Skeletal muscle satellite cell (primary cell): ENCODE measurements around the gene FOSL1.
"Not testable (repeated sequence)": the region's sequence is repeated elsewhere in the genome, so short reads cannot be mapped to it uniquely, and the experiment has no call there.

Source experiments
- H3K27me3 ChIP-seq: 2 replicates; pipeline ENCODE4 v1.7.0; 2013; ENCODE audit warnings: low read length; ENCODE audit not compliant: control insufficient read depth, insufficient read depth
- H3K36me3 ChIP-seq: 2 replicates; pipeline ENCODE4 v1.7.0; 2013; ENCODE audit warnings: mild to moderate bottlenecking, control low read depth, low read length; ENCODE audit not compliant: insufficient read depth
- H3K4me1 ChIP-seq: 2 replicates; pipeline ENCODE4 v1.7.0; 2013; ENCODE audit warnings: low read length; ENCODE audit not compliant: control insufficient read depth, insufficient read depth
- H3K4me2 ChIP-seq: 2 replicates; pipeline ENCODE4 v1.7.0; 2013; ENCODE audit warnings: mild to moderate bottlenecking, low read length
- H3K4me3 ChIP-seq: 2 replicates; pipeline ENCODE4 v1.7.0; 2013; ENCODE audit warnings: low read length
- H3K9ac ChIP-seq: 2 replicates; pipeline ENCODE4 v1.7.0; 2013; ENCODE audit warnings: mild to moderate bottlenecking, low read depth, low read length, moderate library complexity
- H3K9me3 ChIP-seq: replicated peaks from 2 replicates; pipeline ENCODE4 v1.7.0; 2013; ENCODE audit warnings: mild to moderate bottlenecking, control low read depth, low read length

FOSL1 gene

DNA sequence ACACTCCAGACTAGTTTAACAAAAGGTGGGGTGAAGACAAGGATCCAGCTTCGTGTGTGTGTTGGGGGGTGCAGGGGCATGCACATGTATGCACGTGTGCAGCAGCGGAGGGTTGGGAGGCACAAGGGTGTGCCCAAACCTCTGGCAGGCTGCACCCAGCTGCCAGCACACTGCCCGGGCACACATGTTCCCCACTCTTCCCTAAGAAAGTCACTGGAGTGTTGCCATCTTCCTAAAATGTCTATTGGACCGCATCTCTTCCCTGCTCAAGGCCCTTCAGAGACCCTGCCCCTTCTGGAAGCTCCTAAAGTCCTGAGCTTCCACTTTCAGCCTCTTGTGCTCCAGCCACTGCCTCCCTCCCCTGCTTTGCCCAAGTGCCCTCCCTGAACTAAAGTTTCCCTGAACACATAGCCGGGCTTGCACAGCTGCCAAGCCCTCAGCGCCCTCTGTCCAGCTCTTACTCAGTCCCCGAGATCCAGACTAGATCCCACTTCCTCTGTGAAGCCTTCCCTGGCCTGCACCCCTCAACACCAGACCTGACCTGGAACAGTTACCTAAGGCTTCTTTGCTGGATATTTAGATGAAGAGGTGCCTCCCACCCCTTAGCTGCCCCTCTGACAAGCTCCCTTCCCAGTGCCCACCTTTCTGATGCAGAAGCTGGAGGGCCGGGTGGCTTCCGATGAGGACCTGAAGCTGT lies 48.2 kb downstream of the FOSL1 start:
- H3K4me1 ChIP-seq: peaks cover 20% of the 10 kb centered on the region
- no peak overlapping the region for H3K4me3 ChIP-seq
- peaks cover 61% of the 10 kb centered on the region for H3K36me3 ChIP-seq
- H3K9ac ChIP-seq: no peak overlapping the region
- H3K4me2 ChIP-seq: no peak overlapping the region
- no peaks in the 10 kb centered on the region for H3K9me3 ChIP-seq
- H3K27me3 ChIP-seq: no peaks in the 10 kb centered on the region

- Histone ChIP-seq H3K4me3 (no peak overlapping the region), H3K36me3 (peaks cover 54% of the 10 kb centered on the region)
These were observed 49.1 kb downstream of the FOSL1 start for GRCh38 chr11:65851083-65851579.

GRCh38 chr11:65850217-65851082 lies 49.7 kb downstream of the FOSL1 start:
- Histone ChIP-seq H3K4me3 (no peak overlapping the region), H3K27me3 (no peaks in the 10 kb centered on the region), H3K9ac (no peak overlapping the region), H3K36me3 (peaks cover 47% of the 10 kb centered on the region), H3K4me1 (peaks cover 10% of the 10 kb centered on the region), H3K9me3 (no peaks in the 10 kb centered on the region), H3K4me2 (no peak overlapping the region)

More at GRCh38 chr11:65851083-65851579, 49.1 kb downstream of the FOSL1 start:
- H3K27me3 ChIP-seq: no peaks in the 10 kb centered on the region
- peaks cover 17% of the 10 kb centered on the region for H3K4me1 ChIP-seq
- no peak overlapping the region for H3K4me2 ChIP-seq
- H3K9me3 ChIP-seq: no peaks in the 10 kb centered on the region
- H3K9ac ChIP-seq: no peak overlapping the region

GRCh38 chr11:65849771-65850216 lies 50.4 kb downstream of the FOSL1 start:
- H3K27me3 ChIP-seq: no peaks in the 10 kb centered on the region
- H3K4me2 ChIP-seq: no peak overlapping the region
- no peak overlapping the region for H3K9ac ChIP-seq
- H3K4me1 ChIP-seq: peaks cover 5% of the 10 kb centered on the region
- H3K4me3 ChIP-seq: no peak overlapping the region
- H3K36me3 ChIP-seq: peaks cover 41% of the 10 kb centered on the region
- no peaks in the 10 kb centered on the region for H3K9me3 ChIP-seq

GRCh38 chr11:65849366-65849765 lies 50.8 kb downstream of the FOSL1 start:
- no peaks in the 10 kb centered on the region for H3K9me3 ChIP-seq
- no peak overlapping the region for H3K9ac ChIP-seq
- peaks cover 36% of the 10 kb centered on the region for H3K36me3 ChIP-seq
- peaks cover 3% of the 10 kb centered on the region for H3K4me1 ChIP-seq
- H3K4me3 ChIP-seq: no peak overlapping the region
- no peak overlapping the region for H3K4me2 ChIP-seq
- H3K27me3 ChIP-seq: no peaks in the 10 kb centered on the region

GRCh38 chr11:65848693-65849092 lies 51.5 kb downstream of the FOSL1 start:
- H3K4me3 ChIP-seq: not testable (repeated sequence)

DNA sequence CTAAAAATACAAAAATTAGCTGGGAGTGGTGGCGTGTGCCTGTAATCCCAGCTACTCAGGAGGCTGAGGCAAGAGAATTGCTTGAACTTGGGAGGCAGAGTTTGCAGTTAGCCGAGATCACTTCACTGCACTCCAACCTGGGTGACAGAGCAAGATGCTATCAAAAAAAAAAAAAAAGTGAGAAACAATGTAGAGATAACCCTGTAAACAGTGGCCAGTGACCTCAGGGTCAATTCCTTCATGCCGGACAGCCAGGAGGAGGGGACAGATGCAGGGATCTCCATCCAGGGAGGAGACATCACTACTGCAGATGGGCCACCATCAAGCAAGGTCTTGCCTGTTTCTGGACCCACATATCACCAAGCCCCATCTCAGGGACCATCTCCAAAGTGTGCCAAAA lies 52.4 kb downstream of the FOSL1 start:
- H3K4me3 ChIP-seq: no peak overlapping the region
- H3K9ac ChIP-seq: no peak overlapping the region
- H3K36me3 ChIP-seq: peaks cover 20% of the 10 kb centered on the region
- no peak overlapping the region for H3K4me2 ChIP-seq
- H3K27me3 ChIP-seq: no peaks in the 10 kb centered on the region
- H3K9me3 ChIP-seq: no peaks in the 10 kb centered on the region
- H3K4me1 ChIP-seq: no peaks in the 10 kb centered on the region

More at GRCh38 chr11:65848693-65849092, 51.5 kb downstream of the FOSL1 start:
- not testable (repeated sequence) for H3K9ac ChIP-seq, H3K4me2 ChIP-seq, H3K9me3 ChIP-seq, H3K4me1 ChIP-seq, H3K27me3 ChIP-seq
- H3K36me3 ChIP-seq: peaks cover 30% of the 10 kb centered on the region

DNA sequence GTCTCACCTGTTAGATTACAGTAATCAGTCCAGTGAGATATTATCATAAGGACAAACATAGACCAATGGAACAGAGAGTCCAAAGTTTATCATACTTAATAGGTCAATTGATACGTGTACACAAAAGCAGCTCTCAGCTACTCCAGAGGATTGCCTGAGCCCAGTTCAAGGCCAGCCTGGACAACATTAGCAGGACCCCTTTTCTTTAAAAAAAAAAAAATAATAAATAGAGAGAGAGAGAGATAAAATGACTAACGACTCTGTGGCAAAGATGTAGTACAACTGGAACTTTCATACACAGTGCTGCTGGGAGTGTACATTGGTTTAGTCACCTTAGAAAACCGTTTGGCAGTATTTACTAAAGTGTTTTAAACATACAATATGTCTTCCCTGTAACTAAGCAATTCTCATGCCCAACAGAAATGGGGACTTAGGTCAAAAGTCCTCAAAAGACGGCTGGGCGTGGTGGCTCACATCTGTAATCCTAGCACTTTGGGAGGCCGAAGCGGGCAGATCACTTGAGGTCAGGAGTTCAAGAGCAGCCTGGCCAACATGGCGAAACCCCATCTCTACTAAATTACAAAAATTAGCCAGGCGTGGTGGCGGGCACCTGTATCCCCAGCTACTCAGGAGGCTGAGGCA lies 55.8 kb downstream of the FOSL1 start:
- Histone ChIP-seq H3K4me2 (no peak overlapping the region), H3K4me3 (no peak overlapping the region), H3K9me3 (no peaks in the 10 kb centered on the region), H3K4me1 (no peaks in the 10 kb centered on the region), H3K27me3 (no peaks in the 10 kb centered on the region), H3K36me3 (no peaks in the 10 kb centered on the region), H3K9ac (no peak overlapping the region)

GRCh38 chr11:65843811-65844210 lies 56.4 kb downstream of the FOSL1 start:
- Histone ChIP-seq H3K9me3 (no peaks in the 10 kb centered on the region), H3K36me3 (no peaks in the 10 kb centered on the region), H3K9ac (no peak overlapping the region), H3K4me2 (no peak overlapping the region), H3K4me3 (no peak overlapping the region), H3K27me3 (no peaks in the 10 kb centered on the region), H3K4me1 (no peaks in the 10 kb centered on the region)

GRCh38 chr11:65842144-65842543 lies 58.0 kb downstream of the FOSL1 start:
- H3K27me3 ChIP-seq: no peaks in the 10 kb centered on the region

More at GRCh38 chr11:65842144-65842543, 58.0 kb downstream of the FOSL1 start:
- Histone ChIP-seq H3K36me3 (no peaks in the 10 kb centered on the region), H3K9me3 (no peaks in the 10 kb centered on the region), H3K4me1 (no peaks in the 10 kb centered on the region), H3K4me3 (no peak overlapping the region), H3K9ac (no peak overlapping the region), H3K4me2 (no peak overlapping the region)
